ENCODE measurements around the gene MCL1.

The MCL1 gene

GRCh38 chr1:150532860-150533259, 46.5 kb downstream of the MCL1 start:
- H4K20me1 ChIP-seq (ENCODE audit: low read depth, low read length) = no peaks in the 10 kb centered on the region
- H3K4me3 ChIP-seq (ENCODE audit: insufficient read depth, low read length, poor library complexity, severe bottlenecking) = no peak overlapping the region
- TF ChIP-seq, protein P1, sequence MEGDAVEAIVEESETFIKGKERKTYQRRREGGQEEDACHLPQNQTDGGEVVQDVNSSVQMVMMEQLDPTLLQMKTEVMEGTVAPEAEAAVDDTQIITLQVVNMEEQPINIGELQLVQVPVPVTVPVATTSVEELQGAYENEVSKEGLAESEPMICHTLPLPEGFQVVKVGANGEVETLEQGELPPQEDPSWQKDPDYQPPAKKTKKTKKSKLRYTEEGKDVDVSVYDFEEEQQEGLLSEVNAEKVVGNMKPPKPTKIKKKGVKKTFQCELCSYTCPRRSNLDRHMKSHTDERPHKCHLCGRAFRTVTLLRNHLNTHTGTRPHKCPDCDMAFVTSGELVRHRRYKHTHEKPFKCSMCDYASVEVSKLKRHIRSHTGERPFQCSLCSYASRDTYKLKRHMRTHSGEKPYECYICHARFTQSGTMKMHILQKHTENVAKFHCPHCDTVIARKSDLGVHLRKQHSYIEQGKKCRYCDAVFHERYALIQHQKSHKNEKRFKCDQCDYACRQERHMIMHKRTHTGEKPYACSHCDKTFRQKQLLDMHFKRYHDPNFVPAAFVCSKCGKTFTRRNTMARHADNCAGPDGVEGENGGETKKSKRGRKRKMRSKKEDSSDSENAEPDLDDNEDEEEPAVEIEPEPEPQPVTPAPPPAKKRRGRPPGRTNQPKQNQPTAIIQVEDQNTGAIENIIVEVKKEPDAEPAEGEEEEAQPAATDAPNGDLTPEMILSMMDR (IDR thresholded peaks at IDR 0.05; ENCODE audit: insufficient read depth, low read length, poor library complexity, severe bottlenecking) = no peak
- no peak for TF ChIP-seq EZH2phosphoT487 (conservative IDR thresholded peaks at IDR 0.05; ENCODE audit: low read length)
- H3K9ac ChIP-seq (ENCODE audit: low read length) = no peak overlapping the region
- no peaks in the 10 kb centered on the region for H3K9me2 ChIP-seq (replicated peaks; ENCODE audit: insufficient read depth, low read length)
- no peaks in the 10 kb centered on the region for H3K36me3 ChIP-seq (ENCODE audit: low read length)
- H3K4me2 ChIP-seq (ENCODE audit: low read depth, low read length, poor library complexity, severe bottlenecking) = no peak overlapping the region
- H2AFZ ChIP-seq (ENCODE audit: low read depth, low read length, severe bottlenecking) = no peak overlapping the region
- no peak overlapping the region for H3K27ac ChIP-seq (ENCODE audit: low read depth, low read length)
- no peaks in the 10 kb centered on the region for H3K79me2 ChIP-seq (ENCODE audit: insufficient read depth, low read length)
- H3K9me3 ChIP-seq (ENCODE audit: insufficient read depth, low read length) = no peaks in the 10 kb centered on the region
- no peaks in the 10 kb centered on the region for H3F3A ChIP-seq (ENCODE audit: insufficient read depth)
- H3K27me3 ChIP-seq (ENCODE audit: low read length) = no peaks in the 10 kb centered on the region

GRCh38 chr1:150530491-150531159, 48.8 kb downstream of the MCL1 start:
- Histone ChIP-seq H2AFZ (ENCODE audit: low read depth, low read length, severe bottlenecking) (no peak overlapping the region), H3K9ac (ENCODE audit: low read length) (no peak overlapping the region)
- no peak for TF ChIP-seq EZH2phosphoT487 (conservative IDR thresholded peaks at IDR 0.05; ENCODE audit: low read length)
- TF ChIP-seq, protein P1 (IDR thresholded peaks at IDR 0.05; ENCODE audit: insufficient read depth, low read length, poor library complexity, severe bottlenecking) = no peak

GRCh38 chr1:150529017-150529416, 50.4 kb downstream of the MCL1 start:
- Histone ChIP-seq H3K4me2 (ENCODE audit: low read depth, low read length, poor library complexity, severe bottlenecking) (no peak overlapping the region), H2AFZ (ENCODE audit: low read depth, low read length, severe bottlenecking) (no peak overlapping the region), H3K4me3 (ENCODE audit: insufficient read depth, low read length, poor library complexity, severe bottlenecking) (no peak overlapping the region), H3K36me3 (ENCODE audit: low read length) (no peaks in the 10 kb centered on the region), H3K27ac (ENCODE audit: low read depth, low read length) (no peak overlapping the region), H3K9me3 (ENCODE audit: insufficient read depth, low read length) (no peaks in the 10 kb centered on the region), H3K27me3 (ENCODE audit: low read length) (no peaks in the 10 kb centered on the region), H4K20me1 (ENCODE audit: low read depth, low read length) (no peaks in the 10 kb centered on the region), H3K9me2 (replicated peaks; ENCODE audit: insufficient read depth, low read length) (no peaks in the 10 kb centered on the region), H3F3A (ENCODE audit: insufficient read depth) (no peaks in the 10 kb centered on the region), H3K9ac (ENCODE audit: low read length) (no peak overlapping the region), H3K79me2 (ENCODE audit: insufficient read depth, low read length) (no peaks in the 10 kb centered on the region)
- TF ChIP-seq EZH2phosphoT487 (conservative IDR thresholded peaks at IDR 0.05; ENCODE audit: low read length) = no peak
- TF ChIP-seq, protein P1 (IDR thresholded peaks at IDR 0.05; ENCODE audit: insufficient read depth, low read length, poor library complexity, severe bottlenecking) = no peak

More at GRCh38 chr1:150530491-150531159, 48.8 kb downstream of the MCL1 start:
- H3K9me3 ChIP-seq (ENCODE audit: insufficient read depth, low read length) = no peaks in the 10 kb centered on the region
- no peak overlapping the region for H3K4me3 ChIP-seq (ENCODE audit: insufficient read depth, low read length, poor library complexity, severe bottlenecking)
- no peaks in the 10 kb centered on the region for H3K79me2 ChIP-seq (ENCODE audit: insufficient read depth, low read length)
- no peak overlapping the region for H3K27ac ChIP-seq (ENCODE audit: low read depth, low read length)
- H3K9me2 ChIP-seq (replicated peaks; ENCODE audit: insufficient read depth, low read length) = no peaks in the 10 kb centered on the region
- no peaks in the 10 kb centered on the region for H3K27me3 ChIP-seq (ENCODE audit: low read length)
- no peak overlapping the region for H3K4me2 ChIP-seq (ENCODE audit: low read depth, low read length, poor library complexity, severe bottlenecking)
- H3K36me3 ChIP-seq (ENCODE audit: low read length) = no peaks in the 10 kb centered on the region
- H4K20me1 ChIP-seq (ENCODE audit: low read depth, low read length) = no peaks in the 10 kb centered on the region
- H3F3A ChIP-seq (ENCODE audit: insufficient read depth) = no peaks in the 10 kb centered on the region

All from SU-DHL-6 (cell line).